ENCODE results near the gene SH3RF1. TPM values are rescaled to one million over a fixed set of nuclear protein-coding genes. Genes with fewer than 3 reads are reported as not detected.

The SH3RF1 gene
- total RNA-seq, 1 experiment from 2014 or later = 16.6 TPM

DNA sequence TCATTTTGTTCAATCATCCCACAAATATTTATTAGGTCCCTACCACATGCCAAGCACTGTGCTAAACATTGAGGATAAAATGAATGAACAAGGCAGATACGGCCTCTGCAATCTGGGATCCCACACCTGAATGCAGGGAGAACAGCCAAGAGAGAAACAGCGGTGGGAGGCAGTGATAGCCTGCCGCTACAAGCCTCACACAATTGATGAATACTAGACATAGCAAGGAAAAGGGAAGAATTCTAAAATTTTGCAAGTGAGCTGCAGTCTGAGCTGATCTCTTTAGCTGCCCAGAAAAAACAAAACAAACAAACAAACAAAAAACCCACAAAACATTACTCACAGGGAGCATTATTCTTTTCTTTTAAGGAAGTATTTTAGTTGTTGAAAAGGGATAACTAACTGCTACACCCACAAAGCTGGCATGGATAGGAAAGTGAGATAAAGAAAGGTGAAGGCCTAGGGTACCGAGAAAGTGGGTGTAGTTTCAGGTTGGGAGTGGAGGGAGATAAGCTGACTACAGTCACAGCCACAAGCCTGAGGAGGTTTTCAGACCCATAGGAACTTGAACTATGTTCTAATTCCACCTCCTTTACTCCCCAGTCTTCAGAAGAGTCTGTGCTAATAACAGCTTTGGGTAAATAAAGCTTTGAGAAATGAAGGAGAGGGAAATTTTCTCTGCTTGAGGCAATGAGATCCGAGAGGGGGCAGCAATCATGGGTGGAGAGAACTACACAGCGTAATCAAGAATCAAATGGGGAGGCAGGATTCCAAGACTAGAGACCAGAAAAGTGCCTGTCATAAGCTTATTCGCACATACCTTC, 85.4 kb downstream of the SH3RF1 start (continued):
- TF ChIP-seq SMAD3 (CRISPR knock-in tag; IDR thresholded peaks at IDR 0.05; ENCODE audit: borderline replicate concordance) = no peak
- TF ChIP-seq, protein P1, sequence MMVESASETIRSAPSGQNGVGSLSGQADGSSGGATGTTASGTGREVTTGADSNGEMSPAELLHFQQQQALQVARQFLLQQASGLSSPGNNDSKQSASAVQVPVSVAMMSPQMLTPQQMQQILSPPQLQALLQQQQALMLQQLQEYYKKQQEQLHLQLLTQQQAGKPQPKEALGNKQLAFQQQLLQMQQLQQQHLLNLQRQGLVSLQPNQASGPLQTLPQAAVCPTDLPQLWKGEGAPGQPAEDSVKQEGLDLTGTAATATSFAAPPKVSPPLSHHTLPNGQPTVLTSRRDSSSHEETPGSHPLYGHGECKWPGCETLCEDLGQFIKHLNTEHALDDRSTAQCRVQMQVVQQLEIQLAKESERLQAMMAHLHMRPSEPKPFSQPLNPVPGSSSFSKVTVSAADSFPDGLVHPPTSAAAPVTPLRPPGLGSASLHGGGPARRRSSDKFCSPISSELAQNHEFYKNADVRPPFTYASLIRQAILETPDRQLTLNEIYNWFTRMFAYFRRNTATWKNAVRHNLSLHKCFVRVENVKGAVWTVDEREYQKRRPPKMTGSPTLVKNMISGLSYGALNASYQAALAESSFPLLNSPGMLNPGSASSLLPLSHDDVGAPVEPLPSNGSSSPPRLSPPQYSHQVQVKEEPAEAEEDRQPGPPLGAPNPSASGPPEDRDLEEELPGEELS (CRISPR knock-in tag; IDR thresholded peaks at IDR 0.05) = no peak

DNA sequence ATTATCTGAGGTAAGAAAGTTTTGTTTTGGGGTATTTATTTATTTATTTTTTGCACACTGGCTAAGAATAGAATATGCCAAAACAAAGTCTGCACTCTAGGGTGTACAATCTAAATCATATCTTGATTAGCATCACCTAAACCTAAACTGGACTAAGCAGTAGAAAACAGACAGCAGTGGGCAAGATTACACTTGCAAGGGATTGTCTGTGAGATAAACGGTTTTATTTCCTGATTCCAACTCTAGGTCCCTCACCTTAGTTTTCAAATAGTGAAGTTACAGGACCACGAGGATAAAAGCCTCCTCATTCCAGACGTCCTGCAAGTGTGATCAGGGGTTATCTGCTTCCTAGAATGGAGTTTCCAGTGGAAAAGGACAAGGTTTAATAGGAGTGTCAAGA, 86.1 kb downstream of the SH3RF1 start:
- no peaks in the 10 kb centered on the region for H3K36me3 Mint-ChIP-seq
- TF ChIP-seq ZNF121 (CRISPR knock-in tag; IDR thresholded peaks at IDR 0.05) (no peak), GABPB1 (CRISPR knock-in tag; IDR thresholded peaks at IDR 0.05) (no peak), SP1 (CRISPR knock-in tag; conservative IDR thresholded peaks at IDR 0.05) (no peak), JUN (CRISPR knock-in tag; IDR thresholded peaks at IDR 0.05) (no peak), MYBL2 (CRISPR knock-in tag; IDR thresholded peaks at IDR 0.05) (no peak), OVOL2 (CRISPR knock-in tag; IDR thresholded peaks at IDR 0.05; ENCODE audit: borderline replicate concordance) (no peak), JAZF1 (CRISPR knock-in tag; IDR thresholded peaks at IDR 0.05) (no peak), SMAD3 (CRISPR knock-in tag; IDR thresholded peaks at IDR 0.05; ENCODE audit: borderline replicate concordance) (no peak)
- TF ChIP-seq, protein P2, sequence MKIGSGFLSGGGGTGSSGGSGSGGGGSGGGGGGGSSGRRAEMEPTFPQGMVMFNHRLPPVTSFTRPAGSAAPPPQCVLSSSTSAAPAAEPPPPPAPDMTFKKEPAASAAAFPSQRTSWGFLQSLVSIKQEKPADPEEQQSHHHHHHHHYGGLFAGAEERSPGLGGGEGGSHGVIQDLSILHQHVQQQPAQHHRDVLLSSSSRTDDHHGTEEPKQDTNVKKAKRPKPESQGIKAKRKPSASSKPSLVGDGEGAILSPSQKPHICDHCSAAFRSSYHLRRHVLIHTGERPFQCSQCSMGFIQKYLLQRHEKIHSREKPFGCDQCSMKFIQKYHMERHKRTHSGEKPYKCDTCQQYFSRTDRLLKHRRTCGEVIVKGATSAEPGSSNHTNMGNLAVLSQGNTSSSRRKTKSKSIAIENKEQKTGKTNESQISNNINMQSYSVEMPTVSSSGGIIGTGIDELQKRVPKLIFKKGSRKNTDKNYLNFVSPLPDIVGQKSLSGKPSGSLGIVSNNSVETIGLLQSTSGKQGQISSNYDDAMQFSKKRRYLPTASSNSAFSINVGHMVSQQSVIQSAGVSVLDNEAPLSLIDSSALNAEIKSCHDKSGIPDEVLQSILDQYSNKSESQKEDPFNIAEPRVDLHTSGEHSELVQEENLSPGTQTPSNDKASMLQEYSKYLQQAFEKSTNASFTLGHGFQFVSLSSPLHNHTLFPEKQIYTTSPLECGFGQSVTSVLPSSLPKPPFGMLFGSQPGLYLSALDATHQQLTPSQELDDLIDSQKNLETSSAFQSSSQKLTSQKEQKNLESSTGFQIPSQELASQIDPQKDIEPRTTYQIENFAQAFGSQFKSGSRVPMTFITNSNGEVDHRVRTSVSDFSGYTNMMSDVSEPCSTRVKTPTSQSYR (CRISPR knock-in tag; IDR thresholded peaks at IDR 0.05) = no peak
- TF ChIP-seq, protein P3, sequence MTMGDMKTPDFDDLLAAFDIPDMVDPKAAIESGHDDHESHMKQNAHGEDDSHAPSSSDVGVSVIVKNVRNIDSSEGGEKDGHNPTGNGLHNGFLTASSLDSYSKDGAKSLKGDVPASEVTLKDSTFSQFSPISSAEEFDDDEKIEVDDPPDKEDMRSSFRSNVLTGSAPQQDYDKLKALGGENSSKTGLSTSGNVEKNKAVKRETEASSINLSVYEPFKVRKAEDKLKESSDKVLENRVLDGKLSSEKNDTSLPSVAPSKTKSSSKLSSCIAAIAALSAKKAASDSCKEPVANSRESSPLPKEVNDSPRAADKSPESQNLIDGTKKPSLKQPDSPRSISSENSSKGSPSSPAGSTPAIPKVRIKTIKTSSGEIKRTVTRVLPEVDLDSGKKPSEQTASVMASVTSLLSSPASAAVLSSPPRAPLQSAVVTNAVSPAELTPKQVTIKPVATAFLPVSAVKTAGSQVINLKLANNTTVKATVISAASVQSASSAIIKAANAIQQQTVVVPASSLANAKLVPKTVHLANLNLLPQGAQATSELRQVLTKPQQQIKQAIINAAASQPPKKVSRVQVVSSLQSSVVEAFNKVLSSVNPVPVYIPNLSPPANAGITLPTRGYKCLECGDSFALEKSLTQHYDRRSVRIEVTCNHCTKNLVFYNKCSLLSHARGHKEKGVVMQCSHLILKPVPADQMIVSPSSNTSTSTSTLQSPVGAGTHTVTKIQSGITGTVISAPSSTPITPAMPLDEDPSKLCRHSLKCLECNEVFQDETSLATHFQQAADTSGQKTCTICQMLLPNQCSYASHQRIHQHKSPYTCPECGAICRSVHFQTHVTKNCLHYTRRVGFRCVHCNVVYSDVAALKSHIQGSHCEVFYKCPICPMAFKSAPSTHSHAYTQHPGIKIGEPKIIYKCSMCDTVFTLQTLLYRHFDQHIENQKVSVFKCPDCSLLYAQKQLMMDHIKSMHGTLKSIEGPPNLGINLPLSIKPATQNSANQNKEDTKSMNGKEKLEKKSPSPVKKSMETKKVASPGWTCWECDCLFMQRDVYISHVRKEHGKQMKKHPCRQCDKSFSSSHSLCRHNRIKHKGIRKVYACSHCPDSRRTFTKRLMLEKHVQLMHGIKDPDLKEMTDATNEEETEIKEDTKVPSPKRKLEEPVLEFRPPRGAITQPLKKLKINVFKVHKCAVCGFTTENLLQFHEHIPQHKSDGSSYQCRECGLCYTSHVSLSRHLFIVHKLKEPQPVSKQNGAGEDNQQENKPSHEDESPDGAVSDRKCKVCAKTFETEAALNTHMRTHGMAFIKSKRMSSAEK (CRISPR knock-in tag; IDR thresholded peaks at IDR 0.05; ENCODE audit: borderline replicate concordance) = no peak
- TF ChIP-seq, protein P4, sequence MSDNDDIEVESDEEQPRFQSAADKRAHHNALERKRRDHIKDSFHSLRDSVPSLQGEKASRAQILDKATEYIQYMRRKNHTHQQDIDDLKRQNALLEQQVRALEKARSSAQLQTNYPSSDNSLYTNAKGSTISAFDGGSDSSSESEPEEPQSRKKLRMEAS (CRISPR knock-in tag; IDR thresholded peaks at IDR 0.05) = no peak
- TF ChIP-seq, protein P1 (CRISPR knock-in tag; IDR thresholded peaks at IDR 0.05) = no peak
- TF ChIP-seq, protein P5, sequence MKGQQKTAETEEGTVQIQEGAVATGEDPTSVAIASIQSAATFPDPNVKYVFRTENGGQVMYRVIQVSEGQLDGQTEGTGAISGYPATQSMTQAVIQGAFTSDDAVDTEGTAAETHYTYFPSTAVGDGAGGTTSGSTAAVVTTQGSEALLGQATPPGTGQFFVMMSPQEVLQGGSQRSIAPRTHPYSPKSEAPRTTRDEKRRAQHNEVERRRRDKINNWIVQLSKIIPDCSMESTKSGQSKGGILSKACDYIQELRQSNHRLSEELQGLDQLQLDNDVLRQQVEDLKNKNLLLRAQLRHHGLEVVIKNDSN (CRISPR knock-in tag; IDR thresholded peaks at IDR 0.05) = no peak
- TF ChIP-seq, protein P6, sequence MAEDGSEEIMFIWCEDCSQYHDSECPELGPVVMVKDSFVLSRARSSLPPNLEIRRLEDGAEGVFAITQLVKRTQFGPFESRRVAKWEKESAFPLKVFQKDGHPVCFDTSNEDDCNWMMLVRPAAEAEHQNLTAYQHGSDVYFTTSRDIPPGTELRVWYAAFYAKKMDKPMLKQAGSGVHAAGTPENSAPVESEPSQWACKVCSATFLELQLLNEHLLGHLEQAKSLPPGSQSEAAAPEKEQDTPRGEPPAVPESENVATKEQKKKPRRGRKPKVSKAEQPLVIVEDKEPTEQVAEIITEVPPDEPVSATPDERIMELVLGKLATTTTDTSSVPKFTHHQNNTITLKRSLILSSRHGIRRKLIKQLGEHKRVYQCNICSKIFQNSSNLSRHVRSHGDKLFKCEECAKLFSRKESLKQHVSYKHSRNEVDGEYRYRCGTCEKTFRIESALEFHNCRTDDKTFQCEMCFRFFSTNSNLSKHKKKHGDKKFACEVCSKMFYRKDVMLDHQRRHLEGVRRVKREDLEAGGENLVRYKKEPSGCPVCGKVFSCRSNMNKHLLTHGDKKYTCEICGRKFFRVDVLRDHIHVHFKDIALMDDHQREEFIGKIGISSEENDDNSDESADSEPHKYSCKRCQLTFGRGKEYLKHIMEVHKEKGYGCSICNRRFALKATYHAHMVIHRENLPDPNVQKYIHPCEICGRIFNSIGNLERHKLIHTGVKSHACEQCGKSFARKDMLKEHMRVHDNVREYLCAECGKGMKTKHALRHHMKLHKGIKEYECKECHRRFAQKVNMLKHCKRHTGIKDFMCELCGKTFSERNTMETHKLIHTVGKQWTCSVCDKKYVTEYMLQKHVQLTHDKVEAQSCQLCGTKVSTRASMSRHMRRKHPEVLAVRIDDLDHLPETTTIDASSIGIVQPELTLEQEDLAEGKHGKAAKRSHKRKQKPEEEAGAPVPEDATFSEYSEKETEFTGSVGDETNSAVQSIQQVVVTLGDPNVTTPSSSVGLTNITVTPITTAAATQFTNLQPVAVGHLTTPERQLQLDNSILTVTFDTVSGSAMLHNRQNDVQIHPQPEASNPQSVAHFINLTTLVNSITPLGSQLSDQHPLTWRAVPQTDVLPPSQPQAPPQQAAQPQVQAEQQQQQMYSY (CRISPR knock-in tag; IDR thresholded peaks at IDR 0.05) = no peak
- H3K27me3 Mint-ChIP-seq (ENCODE audit: low read depth) = no peaks in the 10 kb centered on the region
- H3K4me3 Mint-ChIP-seq = no peak overlapping the region
- DNase-seq (ENCODE audit: low spot score) = no peak
- H3K9me3 Mint-ChIP-seq = no peaks in the 10 kb centered on the region
- no peak for ATAC-seq
- peaks cover 39% of the 10 kb centered on the region for H3K4me1 Mint-ChIP-seq
- ChIA-PET POLR2A (no interaction called here), CTCF (no interaction called here)
- H3K27ac Mint-ChIP-seq = peak overlapping the region; percentile 15; the same call in 1 of the 2 replicates
